Neural cell (in vitro differentiated cells): ENCODE data around the gene PRRG4. TPM values are rescaled to one million over a fixed set of nuclear protein-coding genes. Genes with fewer than 3 reads are reported as not detected.
"Not testable (repeated sequence)": the region's sequence is repeated elsewhere in the genome, so short reads cannot be mapped to it uniquely, and the experiment has no call there.

Source experiments
- H2AFZ ChIP-seq: fragments of 200-600, 300-800 bp; sonication (generic), shearing (Covaris generic); 2 replicates; pipeline ENCODE4 v1.6.0; 2014; ENCODE audit warnings: low read depth, mild to moderate bottlenecking, antibody characterized with exemption, low read length, moderate library complexity
- H3F3A ChIP-seq: fragments of 200-600 bp; shearing (Covaris generic); 2 replicates; pipeline ENCODE4 v1.6.1; 2016; ENCODE audit warnings: mild to moderate bottlenecking, moderate library complexity, mixed read lengths, antibody characterized with exemption, low read length; ENCODE audit not compliant: insufficient read depth, poor library complexity, severe bottlenecking
- H3K27ac ChIP-seq: fragments of 200-600, 300-800 bp; sonication (generic), shearing (Covaris generic); 2 replicates; pipeline ENCODE4 v1.5.1; 2014; ENCODE audit warnings: mild to moderate bottlenecking, low read length, moderate library complexity
- H3K27me3 ChIP-seq: fragments of 300-800, 200-600 bp; sonication (generic), shearing (Covaris generic); 2 replicates; pipeline ENCODE4 v1.6.0; 2014; ENCODE audit warnings: mild to moderate bottlenecking, low read depth, low read length, moderate library complexity; ENCODE audit not compliant: insufficient read depth
- H3K36me3 ChIP-seq: fragments of 300-800, 200-600 bp; sonication (generic), shearing (Covaris generic); 2 replicates; pipeline ENCODE4 v1.5.1; 2014; ENCODE audit warnings: mild to moderate bottlenecking, antibody characterized with exemption, low read length, moderate library complexity; ENCODE audit not compliant: insufficient read depth
- H3K4me2 ChIP-seq: fragments of 300-800, 200-600 bp; sonication (generic), shearing (Covaris generic); 2 replicates; pipeline ENCODE4 v1.6.0; 2014; ENCODE audit warnings: mild to moderate bottlenecking, low read length
- H3K4me3 ChIP-seq: fragments of 300-800, 200-600 bp; sonication (generic), shearing (Covaris generic); 2 replicates; pipeline ENCODE4 v1.5.1; 2014; ENCODE audit warnings: mild to moderate bottlenecking, low read length, moderate library complexity
- H3K79me2 ChIP-seq: fragments of 200-600 bp; shearing (Covaris generic); replicated peaks from 2 replicates; pipeline ENCODE4 v1.6.0; 2014; ENCODE audit warnings: mild to moderate bottlenecking, low read length, moderate library complexity; ENCODE audit not compliant: insufficient read depth
- H3K9ac ChIP-seq: fragments of 300-800, 200-600 bp; sonication (generic), shearing (Covaris generic); 2 replicates; pipeline ENCODE4 v1.6.1; 2016; ENCODE audit warnings: mild to moderate bottlenecking, low read length, mixed read lengths
- H3K9me2 ChIP-seq: fragments of 200-600 bp; shearing (Covaris generic); 2 replicates; pipeline ENCODE4 v1.6.1; 2016; ENCODE audit warnings: mild to moderate bottlenecking, low read length, mixed read lengths; ENCODE audit not compliant: insufficient read depth
- H3K9me3 ChIP-seq: fragments of 200-600, 300-800 bp; sonication (generic), shearing (Covaris generic); 2 replicates; pipeline ENCODE4 v1.6.1; 2016; ENCODE audit warnings: mild to moderate bottlenecking, mixed run types, low read length, moderate library complexity, mixed read lengths
- H4K20me1 ChIP-seq: fragments of 200-600 bp; shearing (Covaris generic); 2 replicates; pipeline ENCODE4 v1.6.1; 2016; ENCODE audit warnings: mild to moderate bottlenecking, mixed run types; ENCODE audit not compliant: insufficient read depth
- EP300 ChIP-seq: fragments of 450-650 bp; conservative IDR thresholded peaks from 2 replicates; pipeline ENCODE4 v1.6.1; 2014; ENCODE audit warnings: antibody characterized with exemption, mild to moderate bottlenecking, moderate library complexity; ENCODE audit not compliant: poor library complexity, severe bottlenecking
- EZH2 ChIP-seq: fragments of 200-600, 300-800 bp; shearing (Covaris generic), sonication (generic); IDR thresholded peaks from 2 replicates; pipeline ENCODE4 v1.6.1; 2014; ENCODE audit warnings: antibody characterized with exemption, low read length, borderline replicate concordance, mild to moderate bottlenecking; ENCODE audit not compliant: insufficient read depth, poor library complexity, severe bottlenecking
- MXI1 ChIP-seq: fragments of 450-650 bp; conservative IDR thresholded peaks from 2 replicates; pipeline ENCODE4 v1.6.1; 2014; ENCODE audit warnings: antibody characterized with exemption, mild to moderate bottlenecking; ENCODE audit not compliant: poor library complexity, severe bottlenecking
- POLR2AphosphoS5 ChIP-seq: IDR thresholded peaks from 2 replicates; pipeline ENCODE4 v1.6.1; 2012
- RAD21 ChIP-seq: fragments of 450-650 bp; conservative IDR thresholded peaks from 2 replicates; pipeline ENCODE4 v1.6.1; 2014; ENCODE audit warnings: antibody characterized with exemption, mild to moderate bottlenecking, moderate library complexity
- SMC3 ChIP-seq: fragments of 450-650 bp; conservative IDR thresholded peaks from 2 replicates; pipeline ENCODE4 v1.6.1; 2014; ENCODE audit warnings: antibody characterized with exemption, mild to moderate bottlenecking, moderate library complexity; ENCODE audit not compliant: poor library complexity
- TAF1 ChIP-seq: IDR thresholded peaks from 2 replicates; pipeline ENCODE4 v1.6.1; 2012; ENCODE audit warnings: low read depth
- polyA plus RNA-seq: library from polyadenylated mRNA; depleted of rRNA; stranded (reverse); fragments of >200 nt; gene quantifications from 2 replicates; pipeline ENCODE4 v1.2.3, GENCODE V29; 2014
- TF ChIP-seq, protein P1 (sequence below): fragments of 450-650 bp; IDR thresholded peaks from 2 replicates; pipeline ENCODE4 v1.5.1; 2014; ENCODE audit warnings: antibody characterized with exemption, mild to moderate bottlenecking, moderate library complexity; ENCODE audit not compliant: poor library complexity, severe bottlenecking
- TF ChIP-seq, protein P2 (sequence below): IDR thresholded peaks from 2 replicates; pipeline ENCODE4 v1.6.1; 2012; ENCODE audit warnings: borderline replicate concordance

The PRRG4 gene
- polyA plus RNA-seq, 1 donor from 2014 or later, result not detected

DNA sequence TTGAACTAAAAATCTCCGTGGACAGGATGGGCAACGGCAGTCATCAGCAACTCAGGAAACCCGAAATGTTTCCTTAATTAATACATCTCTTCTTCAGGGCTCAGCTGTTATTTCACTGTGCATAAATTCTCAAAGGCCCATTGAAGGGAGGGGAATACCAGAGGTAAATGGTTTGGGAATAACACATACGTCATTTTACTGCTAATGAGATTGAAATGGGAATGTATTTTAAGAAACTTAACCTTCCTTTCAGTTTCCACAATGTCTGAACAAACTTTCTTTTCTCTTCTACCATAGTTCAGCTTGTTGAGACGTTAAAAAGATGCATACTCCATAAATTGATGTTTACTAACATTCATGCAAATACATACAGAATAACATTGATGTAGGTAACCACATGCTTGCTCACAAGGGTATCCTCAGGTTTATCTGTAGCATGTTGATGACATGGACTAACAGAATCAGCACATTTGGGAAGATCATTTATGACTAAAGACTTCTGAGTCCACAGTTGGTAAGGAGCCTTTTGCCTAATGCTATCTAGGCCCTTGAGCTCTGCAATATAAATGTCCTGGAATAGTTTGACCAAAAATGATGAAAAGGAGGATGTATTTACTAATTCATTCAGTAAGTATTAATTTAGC lies 7.7 kb upstream of the PRRG4 start:
- no peaks in the 10 kb centered on the region for H3K36me3 ChIP-seq
- no peaks in the 10 kb centered on the region for H3K79me2 ChIP-seq
- H3K4me2 ChIP-seq, result no peak overlapping the region
- H3K4me3 ChIP-seq, result no peak overlapping the region
- no peaks in the 10 kb centered on the region for H3K9me2 ChIP-seq
- no peaks in the 10 kb centered on the region for H3F3A ChIP-seq
- TF ChIP-seq SMC3, result no peak
- TF ChIP-seq TAF1, result no peak
- TF ChIP-seq, protein P1, sequence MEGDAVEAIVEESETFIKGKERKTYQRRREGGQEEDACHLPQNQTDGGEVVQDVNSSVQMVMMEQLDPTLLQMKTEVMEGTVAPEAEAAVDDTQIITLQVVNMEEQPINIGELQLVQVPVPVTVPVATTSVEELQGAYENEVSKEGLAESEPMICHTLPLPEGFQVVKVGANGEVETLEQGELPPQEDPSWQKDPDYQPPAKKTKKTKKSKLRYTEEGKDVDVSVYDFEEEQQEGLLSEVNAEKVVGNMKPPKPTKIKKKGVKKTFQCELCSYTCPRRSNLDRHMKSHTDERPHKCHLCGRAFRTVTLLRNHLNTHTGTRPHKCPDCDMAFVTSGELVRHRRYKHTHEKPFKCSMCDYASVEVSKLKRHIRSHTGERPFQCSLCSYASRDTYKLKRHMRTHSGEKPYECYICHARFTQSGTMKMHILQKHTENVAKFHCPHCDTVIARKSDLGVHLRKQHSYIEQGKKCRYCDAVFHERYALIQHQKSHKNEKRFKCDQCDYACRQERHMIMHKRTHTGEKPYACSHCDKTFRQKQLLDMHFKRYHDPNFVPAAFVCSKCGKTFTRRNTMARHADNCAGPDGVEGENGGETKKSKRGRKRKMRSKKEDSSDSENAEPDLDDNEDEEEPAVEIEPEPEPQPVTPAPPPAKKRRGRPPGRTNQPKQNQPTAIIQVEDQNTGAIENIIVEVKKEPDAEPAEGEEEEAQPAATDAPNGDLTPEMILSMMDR, result no peak
- TF ChIP-seq MXI1, result no peak
- TF ChIP-seq, protein P2, sequence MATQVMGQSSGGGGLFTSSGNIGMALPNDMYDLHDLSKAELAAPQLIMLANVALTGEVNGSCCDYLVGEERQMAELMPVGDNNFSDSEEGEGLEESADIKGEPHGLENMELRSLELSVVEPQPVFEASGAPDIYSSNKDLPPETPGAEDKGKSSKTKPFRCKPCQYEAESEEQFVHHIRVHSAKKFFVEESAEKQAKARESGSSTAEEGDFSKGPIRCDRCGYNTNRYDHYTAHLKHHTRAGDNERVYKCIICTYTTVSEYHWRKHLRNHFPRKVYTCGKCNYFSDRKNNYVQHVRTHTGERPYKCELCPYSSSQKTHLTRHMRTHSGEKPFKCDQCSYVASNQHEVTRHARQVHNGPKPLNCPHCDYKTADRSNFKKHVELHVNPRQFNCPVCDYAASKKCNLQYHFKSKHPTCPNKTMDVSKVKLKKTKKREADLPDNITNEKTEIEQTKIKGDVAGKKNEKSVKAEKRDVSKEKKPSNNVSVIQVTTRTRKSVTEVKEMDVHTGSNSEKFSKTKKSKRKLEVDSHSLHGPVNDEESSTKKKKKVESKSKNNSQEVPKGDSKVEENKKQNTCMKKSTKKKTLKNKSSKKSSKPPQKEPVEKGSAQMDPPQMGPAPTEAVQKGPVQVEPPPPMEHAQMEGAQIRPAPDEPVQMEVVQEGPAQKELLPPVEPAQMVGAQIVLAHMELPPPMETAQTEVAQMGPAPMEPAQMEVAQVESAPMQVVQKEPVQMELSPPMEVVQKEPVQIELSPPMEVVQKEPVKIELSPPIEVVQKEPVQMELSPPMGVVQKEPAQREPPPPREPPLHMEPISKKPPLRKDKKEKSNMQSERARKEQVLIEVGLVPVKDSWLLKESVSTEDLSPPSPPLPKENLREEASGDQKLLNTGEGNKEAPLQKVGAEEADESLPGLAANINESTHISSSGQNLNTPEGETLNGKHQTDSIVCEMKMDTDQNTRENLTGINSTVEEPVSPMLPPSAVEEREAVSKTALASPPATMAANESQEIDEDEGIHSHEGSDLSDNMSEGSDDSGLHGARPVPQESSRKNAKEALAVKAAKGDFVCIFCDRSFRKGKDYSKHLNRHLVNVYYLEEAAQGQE, result no peak
- TF ChIP-seq EP300, result no peak
- TF ChIP-seq POLR2AphosphoS5, result no peak
- TF ChIP-seq EZH2, result no peak
- TF ChIP-seq RAD21, result no peak
- H3K27me3 ChIP-seq, result no peaks in the 10 kb centered on the region
- H3K9ac ChIP-seq, result no peak overlapping the region
- no peak overlapping the region for H3K27ac ChIP-seq
- H4K20me1 ChIP-seq, result no peaks in the 10 kb centered on the region
- no peaks in the 10 kb centered on the region for H3K9me3 ChIP-seq
- H2AFZ ChIP-seq, result no peak overlapping the region

DNA sequence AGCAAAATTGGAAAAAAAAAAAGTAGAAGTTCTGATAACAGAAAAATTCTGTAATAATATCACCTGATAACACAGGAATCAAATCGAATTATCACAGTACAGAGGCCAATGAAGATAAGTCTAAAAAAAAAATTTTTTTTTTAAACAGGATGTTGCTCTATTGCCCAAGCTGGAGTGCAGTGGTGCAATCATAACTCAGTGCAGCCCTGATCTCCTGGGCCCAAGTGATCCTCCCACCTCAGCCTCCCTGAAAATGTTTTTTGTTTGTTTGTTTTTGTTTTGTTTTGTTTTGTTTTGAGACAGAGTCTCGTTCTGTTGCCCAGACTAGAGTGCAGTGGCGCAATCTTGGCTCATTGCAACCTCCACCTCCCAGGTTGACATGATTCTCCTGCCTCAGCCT lies 6.1 kb upstream of the PRRG4 start:
- not testable (repeated sequence) for H3K9ac ChIP-seq, H2AFZ ChIP-seq, H3K36me3 ChIP-seq, H3K79me2 ChIP-seq, H3K4me2 ChIP-seq, H3K9me3 ChIP-seq, H3F3A ChIP-seq, H3K27ac ChIP-seq, H3K27me3 ChIP-seq, H3K9me2 ChIP-seq, H4K20me1 ChIP-seq, H3K4me3 ChIP-seq

DNA sequence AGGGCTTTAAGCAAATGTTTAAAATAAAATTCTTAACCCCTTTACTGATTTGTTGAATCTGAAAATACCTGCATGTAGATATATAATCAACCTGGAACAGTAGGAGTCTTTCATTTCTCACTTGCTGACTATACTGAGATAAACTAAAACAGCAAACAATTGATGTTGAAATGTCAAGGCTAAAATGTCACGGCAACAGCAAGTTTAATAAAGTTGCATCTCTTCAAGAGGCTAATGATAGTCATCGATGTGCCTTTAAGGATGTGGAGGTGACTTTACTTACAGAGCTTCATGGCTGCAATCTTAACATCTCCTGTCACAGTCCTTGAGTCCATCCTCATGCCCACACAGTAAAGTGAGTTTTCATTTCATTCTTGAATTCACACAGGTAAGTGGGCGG lies 3.6 kb upstream of the PRRG4 start:
- no peak overlapping the region for H3K4me2 ChIP-seq
- H3K9me2 ChIP-seq, result no peaks in the 10 kb centered on the region
- TF ChIP-seq MXI1 (no peak), SMC3 (no peak), RAD21 (no peak), EP300 (no peak), TAF1 (no peak), POLR2AphosphoS5 (no peak), EZH2 (no peak)
- TF ChIP-seq, protein P2, result no peak
- TF ChIP-seq, protein P1, result no peak
- no peaks in the 10 kb centered on the region for H4K20me1 ChIP-seq
- H3F3A ChIP-seq, result no peaks in the 10 kb centered on the region
- no peaks in the 10 kb centered on the region for H3K79me2 ChIP-seq
- H3K4me3 ChIP-seq, result no peak overlapping the region
- no peak overlapping the region for H3K27ac ChIP-seq
- H3K27me3 ChIP-seq, result peaks cover 34% of the 10 kb centered on the region
- H3K36me3 ChIP-seq, result no peaks in the 10 kb centered on the region
- H3K9ac ChIP-seq, result no peak overlapping the region
- H3K9me3 ChIP-seq, result no peaks in the 10 kb centered on the region
- no peak overlapping the region for H2AFZ ChIP-seq
